Measurements from ENCODE around the gene KIRREL3.

KIRREL3 gene

DNA sequence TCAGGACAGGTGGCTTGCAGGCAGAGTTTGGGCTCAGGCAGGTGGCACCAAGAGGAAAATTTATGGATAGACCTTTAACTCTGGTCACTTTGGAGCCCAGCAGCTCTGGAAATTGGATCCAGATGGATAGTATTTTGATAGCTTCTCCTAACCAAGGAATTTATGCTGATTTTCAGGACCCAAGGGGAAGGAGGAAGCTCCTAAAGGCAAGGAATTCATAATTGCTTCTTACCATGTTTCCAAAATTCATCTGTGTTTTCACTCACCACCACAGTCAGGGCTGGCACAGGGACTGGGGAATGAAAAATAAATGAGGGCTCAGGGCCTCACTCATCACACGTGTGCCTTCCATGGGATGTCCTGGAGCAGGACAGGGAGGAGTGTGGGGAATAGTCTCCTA, 327.3 kb downstream of the KIRREL3 start:
- Mint-ChIP-seq H3K4me3 (no peak overlapping the region), H3K27me3 (peaks cover 10% of the 10 kb centered on the region), H3K9me3 (no peaks in the 10 kb centered on the region)

DNA sequence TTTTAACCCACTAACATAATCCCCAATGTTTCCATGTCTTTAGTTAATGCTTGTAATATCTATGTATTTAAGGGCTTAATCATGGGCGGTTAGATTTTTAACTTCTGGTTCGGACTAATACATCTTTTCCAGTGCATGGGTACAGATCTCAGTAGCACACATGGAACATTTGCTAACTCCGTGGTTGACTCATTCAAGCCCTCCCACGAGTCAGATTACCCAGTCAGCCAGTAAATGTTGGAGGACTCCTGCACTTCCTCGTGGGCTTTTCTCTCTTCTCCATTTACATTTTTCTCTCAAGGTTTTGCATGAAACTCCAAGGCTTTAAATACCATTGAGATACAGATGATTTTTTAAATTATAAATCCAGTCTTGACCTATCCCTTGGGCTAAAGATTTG, 331.2 kb downstream of the KIRREL3 start:
- H3K4me1 Mint-ChIP-seq (ENCODE audit: low read depth): no peaks in the 10 kb centered on the region
- H3K27me3 Mint-ChIP-seq: peaks cover 16% of the 10 kb centered on the region
- no peaks in the 10 kb centered on the region for H3K9me3 Mint-ChIP-seq
- no peaks in the 10 kb centered on the region for H3K36me3 Mint-ChIP-seq (ENCODE audit: low read depth)
- no peak overlapping the region for H3K27ac Mint-ChIP-seq
- no peak overlapping the region for H3K4me3 Mint-ChIP-seq

More for the DNA sequence above, 327.3 kb downstream of the KIRREL3 start:
- no peak overlapping the region for H3K27ac Mint-ChIP-seq
- H3K4me1 Mint-ChIP-seq (ENCODE audit: low read depth): no peaks in the 10 kb centered on the region
- H3K36me3 Mint-ChIP-seq (ENCODE audit: low read depth): no peaks in the 10 kb centered on the region

GRCh38 chr11:126664643-126665042, 335.9 kb downstream of the KIRREL3 start:
- Mint-ChIP-seq H3K27me3 (peaks cover 6% of the 10 kb centered on the region), H3K4me1 (ENCODE audit: low read depth) (no peaks in the 10 kb centered on the region), H3K27ac (no peak overlapping the region), H3K36me3 (ENCODE audit: low read depth) (no peaks in the 10 kb centered on the region), H3K4me3 (no peak overlapping the region), H3K9me3 (no peaks in the 10 kb centered on the region)

DNA sequence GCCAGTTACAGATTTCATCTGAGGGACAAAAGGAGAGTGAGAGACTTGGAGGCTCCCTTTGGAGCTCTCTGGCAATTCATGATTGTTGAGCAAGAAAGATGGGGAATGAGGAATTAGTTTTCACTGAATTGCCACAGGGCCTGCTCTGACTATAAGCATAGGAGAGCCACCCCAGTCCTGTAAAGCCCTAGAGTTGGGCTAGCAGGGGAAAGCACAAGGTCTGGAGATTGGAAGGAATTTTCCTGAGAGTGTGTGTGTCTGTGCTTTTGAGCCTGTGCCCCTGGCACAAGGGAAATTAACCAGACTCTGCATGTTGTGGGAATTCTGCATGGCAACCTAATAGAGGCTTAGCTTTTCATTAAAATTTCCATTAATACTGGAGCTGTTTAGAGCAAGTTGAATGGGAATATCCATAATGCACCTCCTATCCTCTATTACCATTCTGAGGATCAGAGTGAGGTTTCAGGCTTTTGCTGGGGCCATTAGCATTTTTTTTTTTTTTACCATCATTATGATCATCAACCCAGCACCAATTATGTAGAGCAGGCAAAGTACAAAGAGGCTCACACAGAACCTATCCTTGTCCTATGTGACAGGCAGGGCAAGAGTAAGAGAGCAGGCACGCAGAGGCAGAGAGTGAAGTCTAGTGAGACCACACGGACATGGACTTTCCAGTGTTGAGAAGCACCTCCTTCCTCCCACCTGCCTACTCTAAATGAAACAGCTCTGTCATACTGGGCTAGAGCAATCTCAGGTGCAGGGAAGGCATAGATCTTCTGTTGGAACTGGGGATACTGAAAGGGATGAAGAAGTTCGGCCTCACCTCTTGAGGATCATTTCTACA, 336.6 kb downstream of the KIRREL3 start:
- Mint-ChIP-seq H3K9me3 (no peaks in the 10 kb centered on the region), H3K27ac (no peak overlapping the region), H3K4me1 (ENCODE audit: low read depth) (no peaks in the 10 kb centered on the region), H3K27me3 (peaks cover 6% of the 10 kb centered on the region), H3K36me3 (ENCODE audit: low read depth) (no peaks in the 10 kb centered on the region), H3K4me3 (no peak overlapping the region)

GRCh38 chr11:126662035-126662790, 338.4 kb downstream of the KIRREL3 start:
- no peaks in the 10 kb centered on the region for H3K4me1 Mint-ChIP-seq (ENCODE audit: low read depth)
- H3K4me3 Mint-ChIP-seq: no peak overlapping the region
- no peaks in the 10 kb centered on the region for H3K36me3 Mint-ChIP-seq (ENCODE audit: low read depth)
- no peak overlapping the region for H3K27ac Mint-ChIP-seq
- no peaks in the 10 kb centered on the region for H3K9me3 Mint-ChIP-seq
- H3K27me3 Mint-ChIP-seq: peaks cover 1% of the 10 kb centered on the region

DNA sequence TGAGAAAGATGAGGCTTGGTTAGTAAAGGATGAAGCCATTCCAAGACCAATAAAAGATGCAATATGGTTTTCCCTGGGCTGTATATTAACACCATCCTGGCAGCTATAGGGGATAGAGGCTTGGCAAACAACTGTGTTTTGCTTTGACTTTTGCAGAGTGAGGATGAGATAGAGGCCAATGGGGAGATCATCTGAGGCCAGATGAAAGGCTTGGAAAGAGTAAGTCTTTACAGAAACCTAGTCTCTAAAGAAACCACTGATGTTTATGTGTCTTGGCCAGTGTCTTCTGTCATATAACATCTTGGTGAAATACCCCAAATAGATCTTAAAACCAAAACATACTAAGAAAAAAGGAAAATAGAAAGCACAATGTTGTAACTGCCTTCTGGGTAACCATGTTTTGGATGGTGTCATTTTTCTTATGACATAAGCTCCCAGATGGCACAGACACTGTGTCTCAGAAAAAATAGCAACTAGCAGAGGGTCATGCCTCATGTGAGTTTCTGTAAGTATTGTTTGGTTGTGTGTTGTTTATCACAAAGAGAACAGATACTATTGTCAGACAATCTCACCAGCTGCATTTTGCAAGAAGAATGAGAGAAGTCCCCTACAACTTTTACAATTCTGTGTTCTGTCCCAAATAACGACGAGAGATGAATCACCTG, 339.7 kb downstream of the KIRREL3 start:
- Mint-ChIP-seq H3K9me3 (no peaks in the 10 kb centered on the region), H3K27ac (no peak overlapping the region), H3K36me3 (ENCODE audit: low read depth) (no peaks in the 10 kb centered on the region), H3K4me3 (no peak overlapping the region), H3K27me3 (no peaks in the 10 kb centered on the region), H3K4me1 (ENCODE audit: low read depth) (no peaks in the 10 kb centered on the region)

- Mint-ChIP-seq H3K27me3 (peaks cover 2% of the 10 kb centered on the region), H3K36me3 (ENCODE audit: low read depth) (no peaks in the 10 kb centered on the region), H3K27ac (no peak overlapping the region), H3K9me3 (no peaks in the 10 kb centered on the region), H3K4me3 (no peak overlapping the region), H3K4me1 (ENCODE audit: low read depth) (no peaks in the 10 kb centered on the region)
These were observed 340.2 kb downstream of the KIRREL3 start for GRCh38 chr11:126660321-126660720.

- Mint-ChIP-seq H3K9me3 (no peaks in the 10 kb centered on the region), H3K27me3 (peaks cover 6% of the 10 kb centered on the region), H3K36me3 (ENCODE audit: low read depth) (no peaks in the 10 kb centered on the region), H3K4me1 (ENCODE audit: low read depth) (no peaks in the 10 kb centered on the region), H3K4me3 (no peak overlapping the region), H3K27ac (no peak overlapping the region)
These were observed 342.1 kb downstream of the KIRREL3 start for GRCh38 chr11:126658306-126659056.

GRCh38 chr11:126655807-126656128, 344.8 kb downstream of the KIRREL3 start:
- Mint-ChIP-seq H3K4me1 (ENCODE audit: low read depth) (no peaks in the 10 kb centered on the region), H3K4me3 (no peak overlapping the region), H3K36me3 (ENCODE audit: low read depth) (no peaks in the 10 kb centered on the region), H3K27ac (no peak overlapping the region), H3K27me3 (peaks cover 6% of the 10 kb centered on the region), H3K9me3 (no peaks in the 10 kb centered on the region)

DNA sequence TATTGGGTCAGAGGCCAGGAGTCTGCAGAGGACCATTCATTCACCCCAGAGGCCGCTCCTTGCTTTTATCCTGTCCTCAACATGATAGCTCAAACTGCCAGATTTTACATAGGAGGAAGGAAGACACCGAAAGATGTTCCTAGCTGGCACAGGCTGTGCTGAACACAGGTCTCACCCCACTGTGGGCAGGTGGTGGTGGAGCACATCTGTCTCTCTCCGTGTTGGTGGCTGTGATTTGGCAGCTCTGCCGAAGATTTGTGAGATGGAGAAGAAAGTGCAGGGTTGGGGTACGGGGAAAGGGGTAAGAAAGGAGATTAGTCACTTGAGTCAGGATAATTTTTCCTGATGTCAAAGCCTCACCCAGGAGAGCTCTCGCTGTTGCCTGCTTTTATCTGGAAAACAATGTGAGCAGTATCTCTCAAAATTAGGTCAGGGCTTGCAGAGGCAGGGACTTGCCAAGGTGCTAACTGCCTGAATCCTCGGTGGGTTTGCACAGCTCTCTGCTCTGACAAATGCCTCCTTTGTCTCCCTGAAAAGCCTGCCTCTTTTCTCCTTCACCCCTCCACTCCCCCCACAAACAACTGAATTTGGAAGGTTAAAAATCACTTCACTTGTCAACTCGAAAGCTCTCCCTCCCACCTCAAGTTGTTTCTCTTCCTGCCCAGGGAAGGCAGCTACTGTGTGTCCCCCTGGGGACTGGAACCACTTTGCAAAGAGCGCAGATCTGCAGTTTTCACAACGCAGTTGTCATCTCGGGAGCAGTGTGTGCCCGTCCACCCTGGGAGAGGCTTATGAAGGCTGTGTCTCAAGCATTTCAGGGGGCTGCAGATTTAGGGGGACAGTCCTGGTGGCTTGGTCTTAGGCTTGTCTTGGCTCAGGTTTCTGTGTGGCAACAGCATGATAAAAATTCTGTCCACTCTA, 345.4 kb downstream of the KIRREL3 start:
- H3K36me3 Mint-ChIP-seq (ENCODE audit: low read depth): no peaks in the 10 kb centered on the region
- H3K27ac Mint-ChIP-seq: no peak overlapping the region
- no peak overlapping the region for H3K4me3 Mint-ChIP-seq
- no peaks in the 10 kb centered on the region for H3K9me3 Mint-ChIP-seq
- H3K4me1 Mint-ChIP-seq (ENCODE audit: low read depth): no peaks in the 10 kb centered on the region
- H3K27me3 Mint-ChIP-seq: peaks cover 6% of the 10 kb centered on the region

- no peaks in the 10 kb centered on the region for H3K9me3 Mint-ChIP-seq
- no peaks in the 10 kb centered on the region for H3K36me3 Mint-ChIP-seq (ENCODE audit: low read depth)
- H3K4me3 Mint-ChIP-seq: no peak overlapping the region
- no peaks in the 10 kb centered on the region for H3K4me1 Mint-ChIP-seq (ENCODE audit: low read depth)
- peaks cover 9% of the 10 kb centered on the region for H3K27me3 Mint-ChIP-seq
- no peak overlapping the region for H3K27ac Mint-ChIP-seq
These were observed 347.5 kb downstream of the KIRREL3 start for GRCh38 chr11:126653040-126653439.

GRCh38 chr11:126647735-126648134, 352.8 kb downstream of the KIRREL3 start:
- no peak overlapping the region for H3K27ac Mint-ChIP-seq
- H3K36me3 Mint-ChIP-seq (ENCODE audit: low read depth): no peaks in the 10 kb centered on the region
- H3K27me3 Mint-ChIP-seq: peaks cover 6% of the 10 kb centered on the region

DNA sequence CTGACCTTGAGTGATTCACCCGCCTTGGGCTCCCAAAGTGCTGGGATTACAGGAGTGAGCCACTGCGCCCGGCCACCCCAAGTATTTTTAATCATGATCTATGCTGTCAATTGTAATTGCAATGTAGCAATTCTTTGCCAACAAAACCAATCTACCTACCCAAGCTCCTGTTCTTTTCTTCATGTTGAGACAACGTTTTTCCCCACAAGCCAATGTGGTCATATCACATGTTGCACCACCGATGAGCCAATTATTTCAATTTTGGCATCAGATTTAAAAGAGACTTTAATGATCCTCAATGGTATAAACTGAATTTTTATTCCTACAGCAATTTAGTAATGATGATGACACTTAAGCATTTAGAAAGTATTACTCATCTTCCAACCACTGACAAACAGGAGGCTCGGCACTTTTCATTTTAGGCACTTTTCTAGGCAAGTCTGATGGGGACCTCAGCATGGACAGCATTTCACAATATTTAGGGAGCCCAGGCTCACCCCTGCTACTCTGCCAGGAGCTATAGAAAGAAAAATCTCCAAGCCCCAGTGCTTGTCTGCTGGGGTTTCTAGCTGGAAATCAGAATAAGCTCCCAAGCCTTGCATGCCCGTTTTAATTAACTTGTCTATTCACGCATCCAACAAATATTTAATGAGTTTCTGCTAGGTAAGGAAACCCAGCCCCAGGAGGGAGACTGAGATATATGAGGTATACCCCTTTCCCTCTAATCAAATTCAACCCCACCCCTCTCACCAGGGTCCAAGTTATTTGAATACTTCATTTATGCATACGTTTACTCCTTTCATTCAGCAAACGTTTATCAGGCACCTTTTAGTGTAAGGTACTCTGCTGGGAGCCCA, 353.6 kb downstream of the KIRREL3 start:
- Mint-ChIP-seq H3K27me3 (peaks cover 6% of the 10 kb centered on the region), H3K4me1 (ENCODE audit: low read depth) (no peaks in the 10 kb centered on the region), H3K27ac (no peak overlapping the region), H3K4me3 (no peak overlapping the region), H3K9me3 (no peaks in the 10 kb centered on the region), H3K36me3 (ENCODE audit: low read depth) (no peaks in the 10 kb centered on the region)

More at GRCh38 chr11:126647735-126648134, 352.8 kb downstream of the KIRREL3 start:
- Mint-ChIP-seq H3K4me3 (no peak overlapping the region), H3K4me1 (ENCODE audit: low read depth) (no peaks in the 10 kb centered on the region), H3K9me3 (no peaks in the 10 kb centered on the region)
